ENCODE measurements around the gene SLITRK2. TPM values are rescaled to one million over a fixed set of nuclear protein-coding genes. Genes with fewer than 3 reads are reported as not detected.

The SLITRK2 gene
- total and polyA plus RNA-seq, 5 donors from 2014 or later, result not detected

- Histone ChIP-seq H3K4me1 (ENCODE audit: control insufficient read depth, insufficient read depth, low read length, poor library complexity, severe bottlenecking) (no peaks in the 10 kb centered on the region), H3K27me3 (ENCODE audit: control insufficient read depth, insufficient read depth, low read length) (no peaks in the 10 kb centered on the region), H3K36me3 (ENCODE audit: control insufficient read depth, insufficient read depth, low read length) (no peaks in the 10 kb centered on the region), H3K4me3 (ENCODE audit: low read depth, low read length) (no peak overlapping the region), H3K9me3 (ENCODE audit: control insufficient read depth in 2 of 2, low read length in 2 of 2) (no peaks in the 10 kb centered on the region), H3K27ac (ENCODE audit: insufficient read depth, low read length, poor library complexity, severe bottlenecking) (no peak overlapping the region)
- Mint-ChIP-seq H3K4me3 (no peak overlapping the region), H3K27me3 (no peaks in the 10 kb centered on the region), H3K36me3 (no peaks in the 10 kb centered on the region), H3K27ac (no peak overlapping the region), H3K9me3 (peaks cover 0 to 4% (median 0%) of the 10 kb centered on the region in 7 donors), H3K4me1 (no peaks in the 10 kb centered on the region)
- DNase-seq (no peak), ATAC-seq (ENCODE audit: low read depth in 2 of 2) (no peak)
Measured at GRCh38 chrX:145832796-145833195, 15.2 kb downstream of the SLITRK2 start.

GRCh38 chrX:145840531-145840930 lies 22.9 kb downstream of the SLITRK2 start:
- Mint-ChIP-seq H3K27ac (no peak overlapping the region), H3K4me3 (no peak overlapping the region), H3K4me1 (no peaks in the 10 kb centered on the region), H3K9me3 (peaks cover 0 to 4% (median 0%) of the 10 kb centered on the region in 7 donors), H3K27me3 (no peaks in the 10 kb centered on the region), H3K36me3 (no peaks in the 10 kb centered on the region)
- Histone ChIP-seq H3K27ac (ENCODE audit: insufficient read depth, low read length, poor library complexity, severe bottlenecking) (no peak overlapping the region), H3K4me1 (ENCODE audit: control insufficient read depth, insufficient read depth, low read length, poor library complexity, severe bottlenecking) (no peaks in the 10 kb centered on the region), H3K36me3 (ENCODE audit: control insufficient read depth, insufficient read depth, low read length) (no peaks in the 10 kb centered on the region), H3K9me3 (ENCODE audit: control insufficient read depth in 2 of 2, low read length in 2 of 2) (no peaks in the 10 kb centered on the region), H3K4me3 (ENCODE audit: low read depth, low read length) (no peak overlapping the region), H3K27me3 (ENCODE audit: control insufficient read depth, insufficient read depth, low read length) (no peaks in the 10 kb centered on the region)
- DNase-seq (no peak), ATAC-seq (ENCODE audit: low read depth in 2 of 2) (no peak)

- no peak overlapping the region for H3K27ac Mint-ChIP-seq
- Histone ChIP-seq H3K9me3 (ENCODE audit: control insufficient read depth in 2 of 2, low read length in 2 of 2) (no peaks in the 10 kb centered on the region), H3K36me3 (ENCODE audit: control insufficient read depth, insufficient read depth, low read length) (no peaks in the 10 kb centered on the region), H3K4me3 (ENCODE audit: low read depth, low read length) (no peak overlapping the region), H3K4me1 (ENCODE audit: control insufficient read depth, insufficient read depth, low read length, poor library complexity, severe bottlenecking) (no peaks in the 10 kb centered on the region), H3K27ac (ENCODE audit: insufficient read depth, low read length, poor library complexity, severe bottlenecking) (no peak overlapping the region), H3K27me3 (ENCODE audit: control insufficient read depth, insufficient read depth, low read length) (no peaks in the 10 kb centered on the region)
- H3K4me1 Mint-ChIP-seq, result no peaks in the 10 kb centered on the region
- no peaks in the 10 kb centered on the region for H3K36me3 Mint-ChIP-seq
- ATAC-seq (ENCODE audit: low read depth in 2 of 2) (no peak), DNase-seq (no peak)
- H3K27me3 Mint-ChIP-seq, result no peaks in the 10 kb centered on the region
- no peak overlapping the region for H3K4me3 Mint-ChIP-seq
- peaks cover 0 to 5% (median 0%) of the 10 kb centered on the region in 7 donors for H3K9me3 Mint-ChIP-seq
Measured at GRCh38 chrX:145843146-145843904, 25.7 kb downstream of the SLITRK2 start.

- no peaks in the 10 kb centered on the region for H3K4me1 ChIP-seq (ENCODE audit: control insufficient read depth, insufficient read depth, low read length, poor library complexity, severe bottlenecking)
- H3K9me3 ChIP-seq (ENCODE audit: control insufficient read depth in 2 of 2, low read length in 2 of 2), result no peaks in the 10 kb centered on the region
- Mint-ChIP-seq H3K9me3 (peaks cover 0 to 8% (median 0%) of the 10 kb centered on the region in 7 donors), H3K4me1 (no peaks in the 10 kb centered on the region), H3K27ac (no peak overlapping the region), H3K27me3 (no peaks in the 10 kb centered on the region), H3K4me3 (no peak overlapping the region), H3K36me3 (no peaks in the 10 kb centered on the region)
- no peak overlapping the region for H3K4me3 ChIP-seq (ENCODE audit: low read depth, low read length)
- H3K36me3 ChIP-seq (ENCODE audit: control insufficient read depth, insufficient read depth, low read length), result no peaks in the 10 kb centered on the region
- ATAC-seq (ENCODE audit: low read depth in 2 of 2) (no peak), DNase-seq (no peak)
- H3K27me3 ChIP-seq (ENCODE audit: control insufficient read depth, insufficient read depth, low read length), result no peaks in the 10 kb centered on the region
- no peak overlapping the region for H3K27ac ChIP-seq (ENCODE audit: insufficient read depth, low read length, poor library complexity, severe bottlenecking)
Measured at GRCh38 chrX:145844886-145845285, 27.3 kb downstream of the SLITRK2 start.

GRCh38 chrX:145848448-145848847 lies 30.8 kb downstream of the SLITRK2 start:
- H3K27ac Mint-ChIP-seq, result no peak overlapping the region
- no peak overlapping the region for H3K4me3 Mint-ChIP-seq
- H3K4me1 Mint-ChIP-seq, result no peaks in the 10 kb centered on the region
- ATAC-seq (ENCODE audit: low read depth in 2 of 2) (no peak), DNase-seq (no peak)
- H3K4me1 ChIP-seq (ENCODE audit: control insufficient read depth, insufficient read depth, low read length, poor library complexity, severe bottlenecking), result no peaks in the 10 kb centered on the region
- no peaks in the 10 kb centered on the region for H3K9me3 ChIP-seq (ENCODE audit: control insufficient read depth in 2 of 2, low read length in 2 of 2)
- H3K36me3 Mint-ChIP-seq, result no peaks in the 10 kb centered on the region
- peaks cover 0 to 8% (median 0%) of the 10 kb centered on the region in 7 donors for H3K9me3 Mint-ChIP-seq
- H3K36me3 ChIP-seq (ENCODE audit: control insufficient read depth, insufficient read depth, low read length), result no peaks in the 10 kb centered on the region
- H3K27ac ChIP-seq (ENCODE audit: insufficient read depth, low read length, poor library complexity, severe bottlenecking), result no peak overlapping the region
- no peak overlapping the region for H3K4me3 ChIP-seq (ENCODE audit: low read depth, low read length)
- no peaks in the 10 kb centered on the region for H3K27me3 ChIP-seq (ENCODE audit: control insufficient read depth, insufficient read depth, low read length)
- H3K27me3 Mint-ChIP-seq, result no peaks in the 10 kb centered on the region

- DNase-seq (no peak), ATAC-seq (ENCODE audit: low read depth in 2 of 2) (no peak)
- H3K36me3 Mint-ChIP-seq, result no peaks in the 10 kb centered on the region
- H3K4me1 ChIP-seq (ENCODE audit: control insufficient read depth, insufficient read depth, low read length, poor library complexity, severe bottlenecking), result no peaks in the 10 kb centered on the region
- H3K27me3 ChIP-seq (ENCODE audit: control insufficient read depth, insufficient read depth, low read length), result no peaks in the 10 kb centered on the region
- peaks cover 0 to 8% (median 0%) of the 10 kb centered on the region in 7 donors for H3K9me3 Mint-ChIP-seq
- H3K4me3 Mint-ChIP-seq, result no peak overlapping the region
- no peaks in the 10 kb centered on the region for H3K36me3 ChIP-seq (ENCODE audit: control insufficient read depth, insufficient read depth, low read length)
- no peaks in the 10 kb centered on the region for H3K27me3 Mint-ChIP-seq
- H3K4me3 ChIP-seq (ENCODE audit: low read depth, low read length), result no peak overlapping the region
- no peaks in the 10 kb centered on the region for H3K9me3 ChIP-seq (ENCODE audit: control insufficient read depth in 2 of 2, low read length in 2 of 2)
- no peaks in the 10 kb centered on the region for H3K4me1 Mint-ChIP-seq
- H3K27ac ChIP-seq (ENCODE audit: insufficient read depth, low read length, poor library complexity, severe bottlenecking), result no peak overlapping the region
- no peak overlapping the region for H3K27ac Mint-ChIP-seq
Measured at GRCh38 chrX:145848857-145849256, 31.2 kb downstream of the SLITRK2 start.

GRCh38 chrX:145853181-145853580 lies 35.6 kb downstream of the SLITRK2 start:
- peaks cover 0 to 5% (median 0%) of the 10 kb centered on the region in 7 donors for H3K9me3 Mint-ChIP-seq
- H3K36me3 Mint-ChIP-seq, result no peaks in the 10 kb centered on the region

GRCh38 chrX:145856181-145856580 lies 38.6 kb downstream of the SLITRK2 start:
- H3K4me3 Mint-ChIP-seq, result no peak overlapping the region
- H3K9me3 ChIP-seq (ENCODE audit: control insufficient read depth in 2 of 2, low read length in 2 of 2), result no peaks in the 10 kb centered on the region
- H3K27me3 ChIP-seq (ENCODE audit: control insufficient read depth, insufficient read depth, low read length), result no peaks in the 10 kb centered on the region
- DNase-seq (no peak), ATAC-seq (ENCODE audit: low read depth in 2 of 2) (no peak)
- no peaks in the 10 kb centered on the region for H3K36me3 ChIP-seq (ENCODE audit: control insufficient read depth, insufficient read depth, low read length)
- peaks cover 0 to 3% (median 0%) of the 10 kb centered on the region in 7 donors for H3K9me3 Mint-ChIP-seq
- no peaks in the 10 kb centered on the region for H3K4me1 Mint-ChIP-seq
- H3K27ac Mint-ChIP-seq, result no peak overlapping the region
- H3K27ac ChIP-seq (ENCODE audit: insufficient read depth, low read length, poor library complexity, severe bottlenecking), result no peak overlapping the region
- no peak overlapping the region for H3K4me3 ChIP-seq (ENCODE audit: low read depth, low read length)
- no peaks in the 10 kb centered on the region for H3K4me1 ChIP-seq (ENCODE audit: control insufficient read depth, insufficient read depth, low read length, poor library complexity, severe bottlenecking)
- no peaks in the 10 kb centered on the region for H3K27me3 Mint-ChIP-seq
- no peaks in the 10 kb centered on the region for H3K36me3 Mint-ChIP-seq

More at GRCh38 chrX:145853181-145853580, 35.6 kb downstream of the SLITRK2 start:
- H3K27ac Mint-ChIP-seq, result no peak overlapping the region
- DNase-seq, result no peak
- no peak overlapping the region for H3K4me3 ChIP-seq (ENCODE audit: low read depth, low read length)
- H3K27me3 ChIP-seq (ENCODE audit: control insufficient read depth, insufficient read depth, low read length), result no peaks in the 10 kb centered on the region
- no peak overlapping the region for H3K27ac ChIP-seq (ENCODE audit: insufficient read depth, low read length, poor library complexity, severe bottlenecking)
- H3K4me3 Mint-ChIP-seq, result no peak overlapping the region
- no peaks in the 10 kb centered on the region for H3K4me1 Mint-ChIP-seq
- H3K4me1 ChIP-seq (ENCODE audit: control insufficient read depth, insufficient read depth, low read length, poor library complexity, severe bottlenecking), result no peaks in the 10 kb centered on the region
- H3K27me3 Mint-ChIP-seq, result no peaks in the 10 kb centered on the region
- no peak for ATAC-seq (ENCODE audit: low read depth in 2 of 2)
- H3K36me3 ChIP-seq (ENCODE audit: control insufficient read depth, insufficient read depth, low read length), result no peaks in the 10 kb centered on the region
- no peaks in the 10 kb centered on the region for H3K9me3 ChIP-seq (ENCODE audit: control insufficient read depth in 2 of 2, low read length in 2 of 2)
